ENCODE data around the gene IL6ST.
"Not testable (repeated sequence)": the region's sequence is repeated elsewhere in the genome, so short reads cannot be mapped to it uniquely, and the experiment has no call there.

IL6ST gene

GRCh38 chr5:56023296-56023695 is 28.5 kb upstream of the IL6ST start:
- no peak overlapping the region for H3K27ac ChIP-seq (ENCODE audit: low read length)
- H3K4me3 ChIP-seq (ENCODE audit: low read depth in 1 of 2, low read length in 2 of 2): no peak overlapping the region
- H3K4me1 ChIP-seq (ENCODE audit: control insufficient read depth in 1 of 2, insufficient read depth in 2 of 2, low read length in 2 of 2): peaks cover 0 to 3% of the 10 kb centered on the region in 2 donors
- H3K27me3 ChIP-seq (ENCODE audit: low read depth, low read length): no peaks in the 10 kb centered on the region
- no peaks in the 10 kb centered on the region for H3K36me3 ChIP-seq (ENCODE audit: control insufficient read depth in 1 of 2, insufficient read depth in 2 of 2, low read length in 2 of 2)
- H3K9me3 ChIP-seq (ENCODE audit: control insufficient read depth in 1 of 2, low read length in 2 of 2): no peaks in the 10 kb centered on the region

GRCh38 chr5:56019306-56020272 is 24.8 kb upstream of the IL6ST start:
- peak overlapping the region in 1 of 2 donors; percentile 7 for H3K4me3 ChIP-seq (ENCODE audit: low read depth in 1 of 2, low read length in 2 of 2)
- no peaks in the 10 kb centered on the region for H3K36me3 ChIP-seq (ENCODE audit: control insufficient read depth in 1 of 2, insufficient read depth in 2 of 2, low read length in 2 of 2)
- H3K9me3 ChIP-seq (ENCODE audit: control insufficient read depth in 1 of 2, low read length in 2 of 2): no peaks in the 10 kb centered on the region
- peaks cover 0 to 3% of the 10 kb centered on the region in 2 donors for H3K4me1 ChIP-seq (ENCODE audit: control insufficient read depth in 1 of 2, insufficient read depth in 2 of 2, low read length in 2 of 2)
- peak overlapping the region; percentile 45 for H3K27ac ChIP-seq (ENCODE audit: low read length)
- H3K27me3 ChIP-seq (ENCODE audit: low read depth, low read length): no peaks in the 10 kb centered on the region

GRCh38 chr5:56018832-56019231 is 24.1 kb upstream of the IL6ST start:
- Histone ChIP-seq H3K4me1 (ENCODE audit: control insufficient read depth in 1 of 2, insufficient read depth in 2 of 2, low read length in 2 of 2) (peaks cover 0 to 3% of the 10 kb centered on the region in 2 donors), H3K27me3 (ENCODE audit: low read depth, low read length) (no peaks in the 10 kb centered on the region), H3K9me3 (ENCODE audit: control insufficient read depth in 1 of 2, low read length in 2 of 2) (no peaks in the 10 kb centered on the region), H3K36me3 (ENCODE audit: control insufficient read depth in 1 of 2, insufficient read depth in 2 of 2, low read length in 2 of 2) (no peaks in the 10 kb centered on the region), H3K4me3 (ENCODE audit: low read depth in 1 of 2, low read length in 2 of 2) (no peak overlapping the region), H3K27ac (ENCODE audit: low read length) (no peak overlapping the region)

GRCh38 chr5:56014701-56015100 is 19.9 kb upstream of the IL6ST start:
- not testable (repeated sequence) for H3K27me3 ChIP-seq (ENCODE audit: low read depth, low read length); H3K36me3 ChIP-seq (ENCODE audit: control insufficient read depth in 1 of 2, insufficient read depth in 2 of 2, low read length in 2 of 2); H3K4me1 ChIP-seq (ENCODE audit: control insufficient read depth in 1 of 2, insufficient read depth in 2 of 2, low read length in 2 of 2); H3K9me3 ChIP-seq (ENCODE audit: control insufficient read depth in 1 of 2, low read length in 2 of 2); H3K27ac ChIP-seq (ENCODE audit: low read length); H3K4me3 ChIP-seq (ENCODE audit: low read depth in 1 of 2, low read length in 2 of 2)

GRCh38 chr5:56013939-56014338 is 19.2 kb upstream of the IL6ST start:
- H3K27me3 ChIP-seq (ENCODE audit: low read depth, low read length); H3K9me3 ChIP-seq (ENCODE audit: control insufficient read depth in 1 of 2, low read length in 2 of 2); H3K27ac ChIP-seq (ENCODE audit: low read length); H3K4me1 ChIP-seq (ENCODE audit: control insufficient read depth in 1 of 2, insufficient read depth in 2 of 2, low read length in 2 of 2); H3K36me3 ChIP-seq (ENCODE audit: control insufficient read depth in 1 of 2, insufficient read depth in 2 of 2, low read length in 2 of 2); H3K4me3 ChIP-seq (ENCODE audit: low read depth in 1 of 2, low read length in 2 of 2): not testable (repeated sequence)

- Histone ChIP-seq H3K27me3 (ENCODE audit: low read depth, low read length) (no peaks in the 10 kb centered on the region), H3K4me1 (ENCODE audit: control insufficient read depth in 1 of 2, insufficient read depth in 2 of 2, low read length in 2 of 2) (peaks cover 0 to 4% of the 10 kb centered on the region in 2 donors), H3K4me3 (ENCODE audit: low read depth in 1 of 2, low read length in 2 of 2) (no peak overlapping the region), H3K9me3 (ENCODE audit: control insufficient read depth in 1 of 2, low read length in 2 of 2) (no peaks in the 10 kb centered on the region), H3K36me3 (ENCODE audit: control insufficient read depth in 1 of 2, insufficient read depth in 2 of 2, low read length in 2 of 2) (no peaks in the 10 kb centered on the region), H3K27ac (ENCODE audit: low read length) (peak overlapping the region; percentile 49)
Measured at GRCh38 chr5:56012281-56012963, 17.7 kb upstream of the IL6ST start.

- H3K27ac ChIP-seq (ENCODE audit: low read length): peak overlapping the region; percentile 42
- H3K4me3 ChIP-seq (ENCODE audit: low read depth in 1 of 2, low read length in 2 of 2): no peak overlapping the region
- H3K36me3 ChIP-seq (ENCODE audit: control insufficient read depth in 1 of 2, insufficient read depth in 2 of 2, low read length in 2 of 2): no peaks in the 10 kb centered on the region
- no peaks in the 10 kb centered on the region for H3K27me3 ChIP-seq (ENCODE audit: low read depth, low read length)
- H3K9me3 ChIP-seq (ENCODE audit: control insufficient read depth in 1 of 2, low read length in 2 of 2): no peaks in the 10 kb centered on the region
- H3K4me1 ChIP-seq (ENCODE audit: control insufficient read depth in 1 of 2, insufficient read depth in 2 of 2, low read length in 2 of 2): peaks cover 0 to 4% of the 10 kb centered on the region in 2 donors
Measured at GRCh38 chr5:56011835-56012234, 17.1 kb upstream of the IL6ST start.

- Histone ChIP-seq H3K27me3 (ENCODE audit: low read depth, low read length) (no peaks in the 10 kb centered on the region), H3K9me3 (ENCODE audit: control insufficient read depth in 1 of 2, low read length in 2 of 2) (no peaks in the 10 kb centered on the region), H3K4me1 (ENCODE audit: control insufficient read depth in 1 of 2, insufficient read depth in 2 of 2, low read length in 2 of 2) (peaks cover 0 to 4% of the 10 kb centered on the region in 2 donors), H3K27ac (ENCODE audit: low read length) (peak overlapping the region; percentile 16), H3K4me3 (ENCODE audit: low read depth in 1 of 2, low read length in 2 of 2) (no peak overlapping the region), H3K36me3 (ENCODE audit: control insufficient read depth in 1 of 2, insufficient read depth in 2 of 2, low read length in 2 of 2) (no peaks in the 10 kb centered on the region)
Measured at GRCh38 chr5:56010431-56010830, 15.7 kb upstream of the IL6ST start.

GRCh38 chr5:56006600-56006999 is 11.8 kb upstream of the IL6ST start:
- H3K27ac ChIP-seq (ENCODE audit: low read length): no peak overlapping the region
- H3K9me3 ChIP-seq (ENCODE audit: control insufficient read depth in 1 of 2, low read length in 2 of 2): peaks cover 0 to 4% of the 10 kb centered on the region in 2 donors
- no peak overlapping the region for H3K4me3 ChIP-seq (ENCODE audit: low read depth in 1 of 2, low read length in 2 of 2)
- no peaks in the 10 kb centered on the region for H3K27me3 ChIP-seq (ENCODE audit: low read depth, low read length)
- H3K4me1 ChIP-seq (ENCODE audit: control insufficient read depth in 1 of 2, insufficient read depth in 2 of 2, low read length in 2 of 2): peaks cover 0 to 6% of the 10 kb centered on the region in 2 donors
- no peaks in the 10 kb centered on the region for H3K36me3 ChIP-seq (ENCODE audit: control insufficient read depth in 1 of 2, insufficient read depth in 2 of 2, low read length in 2 of 2)

GRCh38 chr5:56006094-56006493 is 11.3 kb upstream of the IL6ST start:
- no peaks in the 10 kb centered on the region for H3K27me3 ChIP-seq (ENCODE audit: low read depth, low read length)
- peaks cover 0 to 4% of the 10 kb centered on the region in 2 donors for H3K9me3 ChIP-seq (ENCODE audit: control insufficient read depth in 1 of 2, low read length in 2 of 2)
- peaks cover 0 to 6% of the 10 kb centered on the region in 2 donors for H3K4me1 ChIP-seq (ENCODE audit: control insufficient read depth in 1 of 2, insufficient read depth in 2 of 2, low read length in 2 of 2)
- no peak overlapping the region for H3K4me3 ChIP-seq (ENCODE audit: low read depth in 1 of 2, low read length in 2 of 2)
- H3K27ac ChIP-seq (ENCODE audit: low read length): no peak overlapping the region
- H3K36me3 ChIP-seq (ENCODE audit: control insufficient read depth in 1 of 2, insufficient read depth in 2 of 2, low read length in 2 of 2): no peaks in the 10 kb centered on the region

- no peak overlapping the region for H3K4me3 ChIP-seq (ENCODE audit: low read depth in 1 of 2, low read length in 2 of 2)
- H3K4me1 ChIP-seq (ENCODE audit: control insufficient read depth in 1 of 2, insufficient read depth in 2 of 2, low read length in 2 of 2): peaks cover 0 to 6% of the 10 kb centered on the region in 2 donors
- H3K9me3 ChIP-seq (ENCODE audit: control insufficient read depth in 1 of 2, low read length in 2 of 2): peaks cover 0 to 4% of the 10 kb centered on the region in 2 donors
- H3K27ac ChIP-seq (ENCODE audit: low read length): no peak overlapping the region
- H3K27me3 ChIP-seq (ENCODE audit: low read depth, low read length): no peaks in the 10 kb centered on the region
- H3K36me3 ChIP-seq (ENCODE audit: control insufficient read depth in 1 of 2, insufficient read depth in 2 of 2, low read length in 2 of 2): no peaks in the 10 kb centered on the region
Measured at GRCh38 chr5:56004874-56005273, 10.1 kb upstream of the IL6ST start.

All from muscle layer of duodenum (tissue), 2 donors.